ENCODE results near the gene MRPL54.
"Not testable (repeated sequence)": the region's sequence is repeated elsewhere in the genome, so short reads cannot be mapped to it uniquely, and the experiment has no call there.

Gene MRPL54

GRCh38 chr19:3743486-3743885 is 19.0 kb upstream of the MRPL54 start:
- no peak for DNase-seq

DNA sequence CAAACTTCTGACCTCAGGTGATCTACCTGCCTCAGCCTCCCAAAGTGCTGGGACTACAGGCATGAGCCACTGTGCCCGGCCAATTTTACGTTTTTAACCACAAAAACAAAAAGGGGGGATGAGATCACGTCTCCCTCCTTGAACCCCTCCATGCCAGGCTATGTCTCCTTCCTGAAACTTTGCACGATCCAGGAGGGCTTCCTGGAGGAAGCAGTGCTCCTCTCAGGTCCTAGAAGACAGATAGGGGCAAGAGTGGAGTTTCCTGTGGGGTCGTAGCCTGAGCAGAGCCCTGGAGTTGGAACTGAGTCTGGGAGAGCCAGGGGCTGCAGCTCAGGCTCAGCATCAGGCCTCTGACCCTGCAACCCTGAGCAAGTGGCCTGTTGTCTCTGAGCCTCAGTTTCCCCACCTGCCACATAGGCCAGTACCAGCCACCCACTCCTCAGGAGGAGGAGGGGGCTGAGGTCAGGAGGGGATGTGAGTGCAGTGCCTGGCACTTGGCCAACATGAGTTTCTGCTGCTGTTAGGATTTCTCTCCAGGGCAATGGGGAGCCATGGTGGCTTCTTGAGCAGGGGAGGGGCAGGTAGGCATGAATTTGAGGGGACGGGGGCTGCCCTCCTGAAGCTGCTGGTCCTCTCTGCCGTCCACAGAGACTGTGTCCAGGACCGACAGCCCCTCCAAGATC is 17.0 kb upstream of the MRPL54 start:
- no peak for DNase-seq

- no peak for DNase-seq
Measured at GRCh38 chr19:3746371-3747056, 16.0 kb upstream of the MRPL54 start.

DNA sequence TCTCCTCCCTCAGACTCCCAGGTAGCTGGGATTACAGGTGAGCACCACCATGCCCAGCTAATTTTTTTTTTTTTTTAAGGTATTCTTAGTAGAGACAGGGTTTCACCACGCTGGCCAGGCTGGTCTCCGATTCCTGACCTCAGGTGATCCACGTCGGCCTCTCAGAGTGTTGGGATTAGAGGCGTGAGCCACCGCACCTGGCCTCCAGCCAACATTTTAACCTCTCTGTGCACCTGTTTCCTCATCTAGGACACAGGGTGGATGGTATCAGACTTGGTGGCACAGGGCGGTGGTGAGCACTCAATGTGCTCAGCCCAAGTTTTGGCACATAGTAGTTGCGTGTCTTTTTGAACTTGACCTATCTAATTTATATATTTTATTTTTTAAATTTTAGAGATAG is 13.5 kb upstream of the MRPL54 start:
- no peak for DNase-seq

DNA sequence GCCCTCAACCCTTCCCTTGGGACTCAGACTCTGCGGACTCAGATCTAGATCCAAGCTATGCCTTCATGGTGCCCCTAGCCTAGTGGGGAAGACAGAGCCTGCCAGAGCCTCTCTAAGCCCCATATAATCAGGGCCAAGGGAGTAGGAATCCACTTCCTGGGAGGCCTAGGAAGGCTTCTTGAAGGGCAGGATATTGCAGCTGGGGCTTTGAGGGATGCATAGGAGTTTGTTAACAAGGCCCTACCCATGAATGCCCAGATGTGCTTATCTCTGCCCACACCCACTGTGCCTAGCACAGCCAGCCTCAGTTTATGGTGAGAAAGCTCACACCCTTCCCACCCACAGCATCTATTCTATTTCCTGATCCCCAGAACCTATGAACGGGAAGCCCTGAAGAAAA is 12.3 kb upstream of the MRPL54 start:
- no peak for DNase-seq

GRCh38 chr19:3751236-3751635 is 11.2 kb upstream of the MRPL54 start:
- no peak for DNase-seq

DNA sequence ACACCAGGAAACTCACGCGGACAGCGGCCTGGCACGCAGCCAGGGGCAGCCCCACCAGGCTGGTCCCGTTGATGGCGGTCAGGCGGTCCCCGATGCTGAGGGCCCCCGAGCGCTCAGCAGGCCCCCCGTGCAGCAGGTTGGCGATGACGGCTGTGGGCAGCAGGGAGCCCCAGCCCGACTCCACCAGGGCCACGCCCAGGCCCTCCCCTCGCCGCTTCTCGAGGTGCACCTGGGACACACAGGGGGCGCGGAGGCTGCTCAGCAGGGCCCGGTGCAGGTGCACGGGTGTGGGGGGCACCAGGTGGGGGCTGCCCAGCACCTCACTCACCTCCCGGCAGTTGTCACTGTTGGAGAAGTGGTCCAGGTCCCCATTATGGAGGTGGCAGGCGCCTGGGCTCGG is 10.0 kb upstream of the MRPL54 start:
- no peak for DNase-seq

GRCh38 chr19:3753631-3754410 is 8.7 kb upstream of the MRPL54 start:
- DNase-seq = no peak

DNA sequence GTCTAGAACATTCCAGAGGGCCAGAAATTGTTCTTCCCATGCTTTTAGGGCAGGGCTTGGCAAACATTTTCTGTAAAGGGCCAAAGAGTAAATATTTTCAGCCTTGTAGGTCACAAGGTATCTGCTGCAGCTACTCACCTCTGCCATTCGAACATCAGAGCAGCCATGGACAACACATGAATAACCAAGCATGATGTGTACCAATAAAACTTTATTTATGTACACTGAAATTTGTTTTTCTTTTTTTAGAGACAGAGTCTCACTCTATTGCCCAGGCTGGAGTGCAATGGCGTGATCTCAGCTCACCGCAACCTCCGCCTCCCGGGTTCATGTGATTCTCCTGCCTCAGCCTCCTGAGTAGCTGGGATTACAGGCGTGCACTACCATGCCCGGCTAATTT is 4.8 kb upstream of the MRPL54 start:
- DNase-seq = not testable (repeated sequence)

GRCh38 chr19:3758297-3758696 is 4.2 kb upstream of the MRPL54 start:
- not testable (repeated sequence) for DNase-seq

- DNase-seq = no peak
Measured at GRCh38 chr19:3759482-3760254, 2.8 kb upstream of the MRPL54 start.

DNA sequence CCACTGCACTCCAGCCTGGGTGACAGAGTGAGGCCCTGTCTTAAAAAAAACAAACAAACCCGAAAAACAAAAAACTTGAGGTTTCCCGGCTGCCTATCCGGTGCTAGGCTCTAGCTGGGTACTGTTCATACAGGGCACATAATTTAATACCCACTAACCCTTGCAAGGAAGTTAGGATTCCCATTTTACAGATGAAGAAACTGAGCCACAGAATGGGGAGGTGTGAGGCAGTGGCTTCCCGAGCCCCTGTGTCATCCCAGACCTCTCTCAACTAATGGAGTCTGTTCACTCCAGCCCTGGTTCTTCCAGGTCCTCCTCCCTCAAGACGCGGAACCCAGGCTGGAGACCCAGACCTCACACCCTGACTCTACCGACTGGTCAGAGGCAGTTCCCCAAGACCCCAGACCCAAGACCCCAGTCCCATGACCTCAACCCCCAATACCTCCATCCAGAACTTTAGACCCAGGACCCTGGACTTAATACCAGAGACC is 1.6 kb upstream of the MRPL54 start:
- no peak for DNase-seq

- peak; percentile 96 for DNase-seq
Measured at GRCh38 chr19:3761382-3762129, 926 bp upstream of the MRPL54 start, which contains the start of gene APBA3. Gene APBA3 (minus strand): TSS chr19:3761692. CDS start chr19:3760264, 1,428 bp downstream.

- DNase-seq = no peak
Measured at GRCh38 chr19:3762130-3762473, 380 bp upstream of the MRPL54 start.

GRCh38 chr19:3765121-3765520 is 2.6 kb downstream of the MRPL54 start:
- DNase-seq = no peak

- DNase-seq = not testable (repeated sequence)
Measured at GRCh38 chr19:3765757-3766156, 3.3 kb downstream of the MRPL54 start.

DNA sequence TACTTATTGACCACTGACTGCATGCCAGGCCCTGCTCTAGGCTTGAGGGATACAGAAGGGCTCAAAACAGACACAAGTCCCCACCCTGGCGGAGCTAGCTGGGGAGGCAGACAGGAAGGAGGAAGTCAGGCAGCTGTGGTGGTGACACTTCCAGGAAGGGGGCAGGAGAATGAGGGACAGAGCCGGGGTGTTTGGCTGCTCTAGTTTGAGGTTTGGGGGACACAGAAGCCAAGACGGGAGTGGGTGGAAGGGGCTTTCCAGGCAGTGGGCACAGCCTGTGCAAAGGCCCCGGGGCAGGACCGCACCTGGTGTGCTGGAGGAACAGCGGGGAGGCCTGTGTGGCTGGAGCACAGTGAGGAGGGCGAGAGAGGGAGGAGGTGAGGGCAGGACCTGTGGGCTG is 4.0 kb downstream of the MRPL54 start:
- no peak for DNase-seq

- DNase-seq = no peak
Measured at GRCh38 chr19:3767050-3767449, 4.6 kb downstream of the MRPL54 start.

GRCh38 chr19:3768015-3768747 is 5.7 kb downstream of the MRPL54 start:
- DNase-seq = no peak

GRCh38 chr19:3768748-3769099 is 6.2 kb downstream of the MRPL54 start:
- DNase-seq = no peak

DNA sequence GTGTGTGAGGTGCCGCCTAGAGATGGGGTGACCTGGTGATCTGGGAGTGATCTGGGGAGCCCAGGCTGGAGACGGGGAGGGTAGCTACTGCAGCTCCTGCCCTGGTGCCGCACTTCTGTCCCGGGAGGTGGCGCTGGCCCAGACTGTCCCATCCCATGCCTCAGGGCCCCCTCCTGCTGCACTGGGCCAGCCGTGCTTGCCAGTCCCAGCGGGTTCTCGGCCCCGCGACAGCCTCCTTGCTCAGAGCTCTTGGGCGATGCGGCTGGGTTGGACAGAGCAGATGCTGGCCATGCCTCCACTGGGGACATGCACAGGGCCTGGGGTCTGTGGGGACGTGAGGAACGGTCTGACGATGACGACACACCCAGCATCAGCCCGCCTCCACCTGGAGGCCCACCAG is 7.0 kb downstream of the MRPL54 start:
- DNase-seq = no peak
